B cell (primary cell): ENCODE data around the gene TCP1. TPM values are rescaled to one million over a fixed set of nuclear protein-coding genes. Genes with fewer than 3 reads are reported as not detected.

ENCODE experiments used
- ATAC-seq: fragments of 200-7000 bp; cut with Tn5 transposase; one replicate; pipeline ENCODE4 v1.10.0; 2021; ENCODE audit warnings: low read depth, mild to moderate bottlenecking, moderate number of reproducible peaks, moderate library complexity
- CTCF ChIA-PET: fragments of 350-600 bp; sonication (Branson Sonifier 250); formaldehyde crosslinking; loops from one replicate; lab custom pipeline; 2021; ENCODE audit warnings: antibody characterized with exemption, inconsistent platforms; lab: Charles Lee
- POLR2A ChIA-PET: fragments of 350-600 bp; sonication (Branson Sonifier 250); formaldehyde crosslinking; loops from one replicate; lab custom pipeline; 2021; ENCODE audit warnings: antibody characterized with exemption; lab: Charles Lee
- DNase-seq: peaks from one replicate; pipeline ENCODE4 v3.0.0; 2013
- H2AFZ ChIP-seq: 2 replicates; pipeline ENCODE4 v1.6.1; 2012; ENCODE audit warnings: mild to moderate bottlenecking, low read depth, low read length; ENCODE audit not compliant: insufficient read depth, poor library complexity, severe bottlenecking
- H3K27ac ChIP-seq, 2 donors: 1 replicate in 1 of 2; 2 replicates in 1 of 2; pipeline ENCODE4 v1.5.1; 2012 to 2013; ENCODE audit warnings: low read length in 2 of 2, mild to moderate bottlenecking in 2 of 2, moderate library complexity in 1 of 2
- H3K27me3 ChIP-seq, 4 experiments: fragments of 200-600 bp in 1 of 4; sonication (generic) in 1 of 4; replicated peaks in 1 of 4; 1 replicate in 2 of 4; 2 replicates in 2 of 4; pipeline versions ENCODE4 v1.6.1 to v1.7.0; 2013 to 2016; ENCODE audit warnings: low read length in 3 of 4, mild to moderate bottlenecking in 2 of 4, mixed read lengths in 1 of 4, moderate library complexity in 1 of 4; ENCODE audit not compliant: insufficient read depth in 4 of 4, control insufficient read depth in 3 of 4; ENCODE audit errors: control extremely low read depth in 1 of 4
- H3K36me3 ChIP-seq, 2 experiments: replicated peaks in 1 of 2; 1 replicate in 1 of 2; 2 replicates in 1 of 2; pipeline versions ENCODE4 v1.6.1 to v1.7.1; 2013; ENCODE audit warnings: low read length in 1 of 2; ENCODE audit not compliant: insufficient read depth in 2 of 2, control insufficient read depth in 1 of 2; ENCODE audit errors: control extremely low read depth in 1 of 2, extremely low read depth in 1 of 2
- H3K4me1 ChIP-seq, 2 donors: fragments of 200-600 bp in 1 of 2; sonication (generic) in 1 of 2; 1 replicate in 1 of 2; 2 replicates in 1 of 2; pipeline versions ENCODE4 v1.5.1 to v1.6.1; 2013 to 2017; ENCODE audit warnings: low read length in 2 of 2; ENCODE audit not compliant: control insufficient read depth in 2 of 2, insufficient read depth in 2 of 2
- H3K4me2 ChIP-seq: replicated peaks from 2 replicates; pipeline ENCODE3; 2012; ENCODE audit warnings: mild to moderate bottlenecking, low read depth, low read length; ENCODE audit not compliant: poor library complexity, severe bottlenecking
- H3K4me3 ChIP-seq, 5 experiments: fragments of 200-600 bp in 1 of 5; sonication (generic) in 1 of 5; 1 replicate in 3 of 5; 2 replicates in 2 of 5; pipeline versions ENCODE4 v1.5.1 to v1.7.0; 2011 to 2016; ENCODE audit warnings: low read length in 4 of 5, mild to moderate bottlenecking in 4 of 5, low read depth in 2 of 5, control low read depth in 1 of 5, moderate library complexity in 1 of 5; ENCODE audit not compliant: insufficient read depth in 1 of 5; ENCODE audit errors: control extremely low read depth in 1 of 5, extremely low read depth in 1 of 5
- H3K79me2 ChIP-seq: fragments of 200-600 bp; sonication (generic); one replicate; pipeline ENCODE4 v1.6.0; 2016; ENCODE audit warnings: low read length; ENCODE audit not compliant: control insufficient read depth, insufficient read depth
- H3K9ac ChIP-seq: fragments of 200-600 bp; sonication (generic); 2 replicates; pipeline ENCODE4 v1.6.1; 2017; ENCODE audit warnings: mild to moderate bottlenecking, low read length, moderate library complexity
- H3K9me3 ChIP-seq, 3 donors: one replicate each; pipeline versions ENCODE4 v1.6.1 to v1.7.1; 2013; ENCODE audit warnings: low read length in 2 of 3; ENCODE audit not compliant: control insufficient read depth in 2 of 3, insufficient read depth in 1 of 3; ENCODE audit errors: control extremely low read depth in 1 of 3
- H4K20me1 ChIP-seq: 2 replicates; pipeline ENCODE4 v1.6.0; 2012; ENCODE audit warnings: mild to moderate bottlenecking, low read length; ENCODE audit not compliant: insufficient read depth, control insufficient read depth, poor library complexity, severe bottlenecking
- H3K27ac Mint-ChIP-seq: one replicate; pipeline ENCODE4 v1.8.0; 2021; ENCODE audit warnings: mixed read lengths
- H3K27me3 Mint-ChIP-seq: one replicate; pipeline ENCODE4 v1.8.0; 2021; ENCODE audit warnings: mixed read lengths
- H3K4me1 Mint-ChIP-seq: one replicate; pipeline ENCODE4 v1.8.0; 2021; ENCODE audit warnings: mixed read lengths
- H3K4me3 Mint-ChIP-seq: one replicate; pipeline ENCODE4 v1.8.0; 2021; ENCODE audit warnings: mixed read lengths
- H3K9me3 Mint-ChIP-seq: one replicate; pipeline ENCODE4 v1.8.0; 2022; ENCODE audit warnings: mixed read lengths; ENCODE audit not compliant: insufficient read depth
- EZH2 ChIP-seq: IDR thresholded peaks from 2 replicates; pipeline ENCODE4 v1.6.1; 2012; ENCODE audit warnings: borderline replicate concordance, low read depth, mild to moderate bottlenecking, moderate library complexity, low read length; ENCODE audit not compliant: insufficient read depth, poor library complexity, severe bottlenecking
- WGBS: methylation state at CpG from one replicate; pipeline ENCODE4 v1.1.5; 2013; ENCODE audit warnings: missing lambda C conversion rate; ENCODE audit not compliant: insufficient coverage; 5-methylcytosine and 5-hydroxymethylcytosine counted together
- intact Hi-C: fragments of 100-400 bp; cut with micrococcal nuclease; formaldehyde crosslinking; loops from one replicate; pipeline ENCODE4 v1.10.0; 2022
- polyA plus RNA-seq: library from polyadenylated mRNA; depleted of rRNA; stranded (reverse); fragments of >200 nt; gene quantifications from 2 replicates; pipeline ENCODE4 v1.2.3, GENCODE V29; 2012
- total RNA-seq, 2 donors: library from RNA; stranded (reverse); fragments of 120-200 nt in 1 of 2; gene quantifications; 1 replicate in 1 of 2; 2 replicates in 1 of 2; pipeline versions ENCODE4 v1.2.3 to v1.2.4, GENCODE V29; 2013 to 2022
- TF ChIP-seq, protein P1 (sequence below): fragments of 200-600 bp; IDR thresholded peaks from one replicate; pipeline ENCODE4 v1.8.0; 2022; ENCODE audit warnings: antibody characterized with exemption, mild to moderate bottlenecking

Gene TCP1
- total and polyA plus RNA-seq, 2 donors (not counting 1 experiment from before 2014, with no cell fraction given), result 63.8 to 137 TPM

DNA sequence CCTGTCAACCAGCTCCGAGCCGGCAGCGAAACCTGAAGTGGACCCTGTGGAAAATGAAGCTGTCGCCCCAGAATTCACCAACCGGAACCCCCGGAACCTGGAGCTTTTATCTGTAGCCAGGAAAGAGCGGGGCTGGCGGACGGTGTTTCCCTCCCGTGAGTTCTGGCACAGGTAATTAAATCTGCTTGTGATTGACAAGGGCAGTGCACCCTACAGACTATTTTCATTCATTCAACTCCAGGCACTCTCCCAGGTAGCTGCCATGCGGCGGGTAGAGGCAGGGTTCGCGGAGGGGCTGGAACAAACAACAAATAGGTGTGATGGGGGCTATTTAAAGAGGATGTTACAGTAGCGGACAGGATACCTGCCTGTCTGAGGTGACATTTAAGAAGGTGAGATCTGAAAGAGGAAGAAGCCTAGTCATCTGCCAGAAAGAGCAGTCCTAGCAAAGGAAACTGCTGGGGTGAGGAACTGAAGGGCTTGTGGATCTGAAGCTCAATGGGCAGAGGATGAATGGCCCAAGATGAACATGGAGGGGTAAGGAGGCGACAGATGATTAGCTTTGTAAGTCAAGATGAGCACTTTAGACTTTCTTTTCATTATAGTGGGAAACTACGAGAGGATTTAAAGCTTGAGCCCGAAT is 1.7 kb upstream of the TCP1 start:
- H3K27me3 Mint-ChIP-seq, result no peaks in the 10 kb centered on the region
- peaks cover 50% of the 10 kb centered on the region for H3K4me1 Mint-ChIP-seq
- Histone ChIP-seq H3K79me2 (peaks cover 73% of the 10 kb centered on the region), H3K4me2 (peak overlapping the region; percentile 81), H2AFZ (peak overlapping the region; percentile 80), H3K4me3 (peak overlapping the region; percentile 70 to 98 (median 93)), H3K27ac (peak overlapping the region; percentile 70 to 96), H3K9me3 (no peaks in the 10 kb centered on the region), H4K20me1 (peaks cover 49% of the 10 kb centered on the region), H3K36me3 (peaks cover 7 to 50% of the 10 kb centered on the region in 2 experiments), H3K27me3 (no peaks in the 10 kb centered on the region), H3K4me1 (peaks cover 30 to 32% of the 10 kb centered on the region in 2 donors), H3K9ac (peak overlapping the region; percentile 79)
- ATAC-seq (no peak), DNase-seq (peak; percentile 54)
- H3K4me3 Mint-ChIP-seq, result peak overlapping the region; percentile 100
- intact Hi-C loops, result loop anchor here (2.0 kb wide), 1 partner anchor 182 kb away; no protein-coding TSS in a partner anchor
- ChIA-PET POLR2A (interaction anchor here (0.6 to 3.5 kb wide), 8 partner anchors 13 to 1199 kb away, joined by 3 to 28 read pairs (median 4); partner anchors contain the start of genes ACAT2, SOD2 and WTAP), CTCF (interaction anchor here (0.7 to 3.0 kb wide), 6 partner anchors 21 to 103 kb away, joined by 3 to 13 read pairs (median 4); partner anchors contain the start of gene SOD2)
- WGBS, result 16% methylated on average over 15 of the region's 18 CpGs
- TF ChIP-seq, protein P1, sequence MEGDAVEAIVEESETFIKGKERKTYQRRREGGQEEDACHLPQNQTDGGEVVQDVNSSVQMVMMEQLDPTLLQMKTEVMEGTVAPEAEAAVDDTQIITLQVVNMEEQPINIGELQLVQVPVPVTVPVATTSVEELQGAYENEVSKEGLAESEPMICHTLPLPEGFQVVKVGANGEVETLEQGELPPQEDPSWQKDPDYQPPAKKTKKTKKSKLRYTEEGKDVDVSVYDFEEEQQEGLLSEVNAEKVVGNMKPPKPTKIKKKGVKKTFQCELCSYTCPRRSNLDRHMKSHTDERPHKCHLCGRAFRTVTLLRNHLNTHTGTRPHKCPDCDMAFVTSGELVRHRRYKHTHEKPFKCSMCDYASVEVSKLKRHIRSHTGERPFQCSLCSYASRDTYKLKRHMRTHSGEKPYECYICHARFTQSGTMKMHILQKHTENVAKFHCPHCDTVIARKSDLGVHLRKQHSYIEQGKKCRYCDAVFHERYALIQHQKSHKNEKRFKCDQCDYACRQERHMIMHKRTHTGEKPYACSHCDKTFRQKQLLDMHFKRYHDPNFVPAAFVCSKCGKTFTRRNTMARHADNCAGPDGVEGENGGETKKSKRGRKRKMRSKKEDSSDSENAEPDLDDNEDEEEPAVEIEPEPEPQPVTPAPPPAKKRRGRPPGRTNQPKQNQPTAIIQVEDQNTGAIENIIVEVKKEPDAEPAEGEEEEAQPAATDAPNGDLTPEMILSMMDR, result no peak
- TF ChIP-seq EZH2, result no peak
- no peaks in the 10 kb centered on the region for H3K9me3 Mint-ChIP-seq
- peak overlapping the region; percentile 95 for H3K27ac Mint-ChIP-seq
